ENCODE data around the gene AMER3.

DNA sequence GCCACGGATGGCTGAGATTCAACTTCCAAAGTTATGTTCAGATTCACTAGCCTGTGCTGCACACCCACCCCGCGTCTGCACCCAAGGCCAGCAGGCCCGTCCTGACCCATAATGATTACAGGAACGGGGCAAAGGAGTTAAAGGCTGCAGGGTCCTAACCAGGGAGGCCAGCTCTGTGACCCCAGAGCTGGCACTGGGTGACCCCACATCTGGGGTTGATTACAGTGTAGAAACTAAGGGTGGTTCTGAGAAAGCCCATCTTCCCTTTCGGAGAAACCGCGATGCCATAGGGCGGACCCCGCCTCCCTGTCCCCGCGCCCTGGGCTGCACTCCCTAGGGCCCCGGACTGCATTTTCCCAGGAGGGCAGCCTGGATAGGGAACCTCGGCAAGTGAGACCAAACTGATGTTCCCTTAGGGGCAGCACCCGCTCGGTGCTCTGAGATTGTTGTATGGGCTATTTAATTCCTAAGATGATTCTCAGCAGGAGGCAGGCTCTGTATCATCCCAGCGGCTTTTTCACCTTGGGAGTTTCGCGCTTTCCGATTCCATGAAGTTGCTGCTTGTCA is 28.6 kb upstream of the AMER3 start:
- no peak for TF ChIP-seq POLR2A (IDR thresholded peaks at IDR 0.05)
- TF ChIP-seq, protein P1, sequence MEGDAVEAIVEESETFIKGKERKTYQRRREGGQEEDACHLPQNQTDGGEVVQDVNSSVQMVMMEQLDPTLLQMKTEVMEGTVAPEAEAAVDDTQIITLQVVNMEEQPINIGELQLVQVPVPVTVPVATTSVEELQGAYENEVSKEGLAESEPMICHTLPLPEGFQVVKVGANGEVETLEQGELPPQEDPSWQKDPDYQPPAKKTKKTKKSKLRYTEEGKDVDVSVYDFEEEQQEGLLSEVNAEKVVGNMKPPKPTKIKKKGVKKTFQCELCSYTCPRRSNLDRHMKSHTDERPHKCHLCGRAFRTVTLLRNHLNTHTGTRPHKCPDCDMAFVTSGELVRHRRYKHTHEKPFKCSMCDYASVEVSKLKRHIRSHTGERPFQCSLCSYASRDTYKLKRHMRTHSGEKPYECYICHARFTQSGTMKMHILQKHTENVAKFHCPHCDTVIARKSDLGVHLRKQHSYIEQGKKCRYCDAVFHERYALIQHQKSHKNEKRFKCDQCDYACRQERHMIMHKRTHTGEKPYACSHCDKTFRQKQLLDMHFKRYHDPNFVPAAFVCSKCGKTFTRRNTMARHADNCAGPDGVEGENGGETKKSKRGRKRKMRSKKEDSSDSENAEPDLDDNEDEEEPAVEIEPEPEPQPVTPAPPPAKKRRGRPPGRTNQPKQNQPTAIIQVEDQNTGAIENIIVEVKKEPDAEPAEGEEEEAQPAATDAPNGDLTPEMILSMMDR (IDR thresholded peaks at IDR 0.05) = no peak
